Type B pancreatic cell (in vitro differentiated cells): ENCODE measurements around the gene KIAA0930. TPM values are rescaled to one million over a fixed set of nuclear protein-coding genes. Genes with fewer than 3 reads are reported as not detected.
A peak's percentile ranks its signal among the peaks of the same experiment; 100 is the strongest.

Experiments
- DNase-seq: peaks from one replicate; pipeline ENCODE4 v3.0.0; 2021; ENCODE audit warnings: mixed read lengths; ENCODE audit not compliant: unreplicated experiment; ENCODE audit errors: extremely low spot score
- H3K27ac Mint-ChIP-seq: 2 replicates; pipeline ENCODE4 v1.8.0; 2021; ENCODE audit warnings: mild to moderate bottlenecking, mixed read lengths
- H3K27me3 Mint-ChIP-seq: 2 replicates; pipeline ENCODE4 v1.8.0; 2021; ENCODE audit warnings: mixed read lengths
- H3K36me3 Mint-ChIP-seq: 2 replicates; pipeline ENCODE4 v1.8.0; 2021; ENCODE audit warnings: mixed read lengths
- H3K4me1 Mint-ChIP-seq: one replicate; pipeline ENCODE4 v1.8.0; 2021; ENCODE audit warnings: mixed read lengths; ENCODE audit not compliant: unreplicated experiment
- H3K4me3 Mint-ChIP-seq: 2 replicates; pipeline ENCODE4 v1.8.0; 2021; ENCODE audit warnings: mild to moderate bottlenecking, mixed read lengths
- H3K9me3 Mint-ChIP-seq: 2 replicates; pipeline ENCODE4 v1.8.0; 2021; ENCODE audit warnings: mixed read lengths
- CTCF ChIP-seq: fragments of 200-600 bp; sonication (generic); conservative IDR thresholded peaks from 2 replicates; pipeline ENCODE4 v1.5.0; 2021; ENCODE audit warnings: antibody characterized with exemption, mild to moderate bottlenecking
- total RNA-seq: library from RNA; stranded (reverse); gene quantifications from 2 replicates; pipeline ENCODE4 v1.2.1, GENCODE V29; 2021; ENCODE audit warnings: low replicate concordance

Gene KIAA0930
- total RNA-seq, 1 donor from 2014 or later, result 54.1 TPM

- Mint-ChIP-seq H3K36me3 (peaks cover 8% of the 10 kb centered on the region), H3K27me3 (no peaks in the 10 kb centered on the region), H3K9me3 (no peaks in the 10 kb centered on the region), H3K4me3 (no peak overlapping the region), H3K27ac (no peak overlapping the region), H3K4me1 (peaks cover 36% of the 10 kb centered on the region)
- no peak for TF ChIP-seq CTCF
- DNase-seq, result no peak
Observed at GRCh38 chr22:45211848-45212247, 28.8 kb downstream of the KIAA0930 start.

GRCh38 chr22:45211435-45211834 is 29.3 kb downstream of the KIAA0930 start:
- Mint-ChIP-seq H3K27ac (peak overlapping the region; percentile 36), H3K36me3 (peaks cover 8% of the 10 kb centered on the region), H3K9me3 (no peaks in the 10 kb centered on the region), H3K4me1 (peaks cover 32% of the 10 kb centered on the region), H3K4me3 (no peak overlapping the region), H3K27me3 (no peaks in the 10 kb centered on the region)
- DNase-seq, result no peak
- TF ChIP-seq CTCF, result no peak

- no peak for TF ChIP-seq CTCF
- no peaks in the 10 kb centered on the region for H3K9me3 Mint-ChIP-seq
- H3K4me3 Mint-ChIP-seq, result no peak overlapping the region
- peaks cover 29% of the 10 kb centered on the region for H3K4me1 Mint-ChIP-seq
- no peaks in the 10 kb centered on the region for H3K27me3 Mint-ChIP-seq
- peaks cover 8% of the 10 kb centered on the region for H3K36me3 Mint-ChIP-seq
- no peak for DNase-seq
- peak overlapping the region; percentile 36 for H3K27ac Mint-ChIP-seq
Observed at GRCh38 chr22:45210991-45211390, 29.7 kb downstream of the KIAA0930 start.

GRCh38 chr22:45210577-45210976 is 30.1 kb downstream of the KIAA0930 start:
- Mint-ChIP-seq H3K36me3 (peaks cover 8% of the 10 kb centered on the region), H3K9me3 (no peaks in the 10 kb centered on the region), H3K27me3 (no peaks in the 10 kb centered on the region), H3K4me1 (peaks cover 29% of the 10 kb centered on the region), H3K4me3 (no peak overlapping the region), H3K27ac (no peak overlapping the region)
- DNase-seq, result no peak
- TF ChIP-seq CTCF, result no peak

- no peak for TF ChIP-seq CTCF
- H3K27me3 Mint-ChIP-seq, result no peaks in the 10 kb centered on the region
- H3K9me3 Mint-ChIP-seq, result no peaks in the 10 kb centered on the region
- H3K36me3 Mint-ChIP-seq, result peaks cover 8% of the 10 kb centered on the region
- no peak overlapping the region for H3K4me3 Mint-ChIP-seq
- no peak overlapping the region for H3K27ac Mint-ChIP-seq
- H3K4me1 Mint-ChIP-seq, result peaks cover 29% of the 10 kb centered on the region
- no peak for DNase-seq
Observed at GRCh38 chr22:45210174-45210573, 30.5 kb downstream of the KIAA0930 start.
